ENCODE data around the gene BRCC3. TPM values are rescaled to one million over a fixed set of nuclear protein-coding genes. Genes with fewer than 3 reads are reported as not detected.
A peak's percentile ranks its signal among the peaks of the same experiment; 100 is the strongest.

BRCC3 gene
- total and polyA plus RNA-seq, 2 experiments from 2014 or later, result 8.1 to 27.1 TPM

DNA sequence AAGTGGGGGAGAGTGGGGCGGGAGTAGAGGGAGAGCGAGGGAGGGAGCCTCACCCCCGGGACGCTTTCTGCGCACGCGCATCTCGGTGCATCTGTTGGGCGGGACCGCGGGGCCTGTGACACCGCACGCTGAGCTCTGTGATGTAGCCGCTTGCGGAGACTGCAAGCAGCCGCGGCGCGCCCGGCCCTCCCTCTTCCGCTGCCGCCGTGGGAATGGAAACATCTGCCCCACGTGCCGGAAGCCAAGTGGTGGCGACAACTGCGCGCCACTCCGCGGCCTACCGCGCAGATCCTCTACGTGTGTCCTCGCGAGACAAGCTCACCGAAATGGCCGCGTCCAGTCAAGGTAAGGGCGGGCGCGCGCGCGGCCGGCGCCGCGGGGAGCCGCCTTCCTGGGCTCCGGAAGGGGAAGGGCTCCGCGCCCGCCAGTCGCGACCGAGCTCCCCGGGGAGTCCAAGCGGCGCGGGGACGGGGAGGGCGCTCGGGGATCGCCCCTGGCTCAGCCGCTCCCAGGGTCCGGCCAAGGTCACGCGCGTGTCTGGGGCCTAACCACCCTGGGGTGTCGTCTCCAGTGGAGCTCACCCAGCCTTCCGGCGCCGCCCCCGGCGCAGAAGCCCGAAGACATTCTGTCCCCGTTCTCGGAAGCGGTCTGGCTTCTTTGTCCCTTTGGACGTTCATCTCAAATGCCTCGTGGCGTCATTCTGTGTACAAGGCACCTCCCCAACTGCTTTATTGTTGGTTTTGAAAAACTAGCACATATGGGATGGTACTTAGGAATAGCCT, 44.4 kb upstream of the BRCC3 start, which contains the start of gene FUNDC2:
TSS of gene FUNDC2 (plus strand) at position 118 of the 782 bp plus-strand sequence. CDS start at position 213, 95 bp downstream.
- no peaks in the 10 kb centered on the region for H3K36me3 ChIP-seq (ENCODE audit: low read depth)
- 0 to 2% methylated on average over 15 to 18 of the region's 82 CpGs for WGBS, 2 experiments (ENCODE audit: low coverage in 1 of 2, low lambda C conversion rate in 2 of 2, missing lambda C conversion rate in 2 of 2)
- peak within 1 kb of the TSS; percentile 100 for H3K9ac ChIP-seq
- H4K20me1 ChIP-seq (ENCODE audit: insufficient read depth), result no peaks in the 10 kb centered on the region
- H3F3A ChIP-seq (ENCODE audit: insufficient read depth), result peaks cover 18% of the 10 kb centered on the region; the same call in 1 of the 2 replicates
- peaks cover 37% of the 10 kb centered on the region for H3K79me2 ChIP-seq (ENCODE audit: insufficient read depth)
- H2AFZ ChIP-seq, result peak within 1 kb of the TSS; percentile 83
- no peaks in the 10 kb centered on the region for H3K9me3 ChIP-seq (ENCODE audit: low read depth)
- H3K4me1 ChIP-seq (ENCODE audit: insufficient read depth), result peaks cover 16% of the 10 kb centered on the region
- peak; percentile 93 for DNase-seq
- H3K4me3 ChIP-seq, result peak within 1 kb of the TSS; percentile 92
- no peaks in the 10 kb centered on the region for H3K27me3 ChIP-seq (replicated peaks; ENCODE audit: insufficient read depth)
- H3K27ac ChIP-seq, result peak within 1 kb of the TSS; percentile 100
- TF ChIP-seq EZH2 (IDR thresholded peaks at IDR 0.05; ENCODE audit: insufficient read depth, poor library complexity, severe bottlenecking) (no peak), EZH2phosphoT487 (IDR thresholded peaks at IDR 0.05; ENCODE audit: insufficient read depth, low read depth) (no peak)
- H3K4me2 ChIP-seq (ENCODE audit: unreplicated experiment), result peak within 1 kb of the TSS; percentile 90
- H3K9me2 ChIP-seq (ENCODE audit: insufficient read depth), result no peaks in the 10 kb centered on the region
- in situ Hi-C loops (cut with MboI), result no loop called here

DNA sequence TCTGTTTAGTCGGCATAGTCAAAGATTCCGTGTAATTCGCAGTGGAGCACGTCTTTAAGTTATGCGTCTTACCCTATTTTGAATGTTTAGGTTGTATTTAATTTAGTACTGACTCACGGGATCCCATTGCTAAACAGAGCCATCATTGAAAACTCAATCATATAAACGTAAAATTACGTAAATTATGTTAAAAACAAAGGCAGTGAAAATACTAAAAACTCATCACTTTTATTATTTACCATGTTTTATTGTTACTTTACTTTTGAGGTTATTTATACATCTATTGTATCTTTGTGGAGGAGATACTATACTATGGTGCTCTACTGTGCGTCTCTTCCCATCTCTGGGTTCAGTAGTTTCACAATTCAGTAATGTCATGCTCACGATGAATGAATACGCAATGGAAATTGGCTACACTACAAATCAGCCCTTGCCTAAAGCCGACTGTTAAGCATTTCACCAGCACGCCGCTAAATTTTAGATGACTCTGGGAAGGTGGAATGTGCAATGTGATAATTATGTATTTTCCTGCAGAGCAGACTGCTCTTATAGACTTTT, 43.7 kb upstream of the BRCC3 start:
- peak; percentile 83 for DNase-seq
- Histone ChIP-seq H3K9me2 (ENCODE audit: insufficient read depth) (no peaks in the 10 kb centered on the region), H2AFZ (peak overlapping the region; percentile 55), H3K79me2 (ENCODE audit: insufficient read depth) (peaks cover 44% of the 10 kb centered on the region), H3K27ac (peak overlapping the region; percentile 100), H3K4me1 (ENCODE audit: insufficient read depth) (peaks cover 16% of the 10 kb centered on the region), H3K4me2 (ENCODE audit: unreplicated experiment) (peak overlapping the region; percentile 90), H3K4me3 (peak overlapping the region; percentile 92), H3F3A (ENCODE audit: insufficient read depth) (peaks cover 18% of the 10 kb centered on the region; the same call in 1 of the 2 replicates), H4K20me1 (ENCODE audit: insufficient read depth) (no peaks in the 10 kb centered on the region), H3K9ac (peak overlapping the region; percentile 100), H3K36me3 (ENCODE audit: low read depth) (no peaks in the 10 kb centered on the region), H3K9me3 (ENCODE audit: low read depth) (no peaks in the 10 kb centered on the region), H3K27me3 (replicated peaks; ENCODE audit: insufficient read depth) (no peaks in the 10 kb centered on the region)
- TF ChIP-seq EZH2 (IDR thresholded peaks at IDR 0.05; ENCODE audit: insufficient read depth, poor library complexity, severe bottlenecking) (no peak), EZH2phosphoT487 (IDR thresholded peaks at IDR 0.05; ENCODE audit: insufficient read depth, low read depth) (no peak)
- WGBS, 2 experiments (ENCODE audit: low coverage in 1 of 2, low lambda C conversion rate in 2 of 2, missing lambda C conversion rate in 2 of 2), result 2 to 5% methylated on average over 12 to 14 of the region's 14 CpGs
- in situ Hi-C loops (cut with MboI), result no loop called here

DNA sequence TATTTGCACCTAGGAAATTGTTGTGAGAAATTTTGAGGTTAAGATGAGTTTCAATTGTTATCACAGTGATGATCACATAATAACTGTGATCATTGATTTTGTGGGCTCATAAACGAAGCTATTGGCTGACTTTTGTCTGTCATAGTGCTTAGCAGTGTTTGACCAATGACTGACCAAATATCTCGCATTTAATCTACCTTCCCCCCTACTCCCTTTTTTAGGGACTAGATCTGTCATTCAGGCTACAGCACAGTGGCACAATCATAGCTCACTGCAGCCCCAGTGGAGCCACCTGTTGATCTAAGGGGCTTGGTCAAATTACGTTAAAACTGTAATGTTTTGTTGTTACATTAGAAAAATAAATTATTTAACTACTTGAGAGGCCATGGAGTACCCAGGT, 43.2 kb upstream of the BRCC3 start:
- no peaks in the 10 kb centered on the region for H3K27me3 ChIP-seq (replicated peaks; ENCODE audit: insufficient read depth)
- in situ Hi-C loops (cut with MboI), result no loop called here
- no peaks in the 10 kb centered on the region for H4K20me1 ChIP-seq (ENCODE audit: insufficient read depth)
- peak overlapping the region; percentile 100 for H3K9ac ChIP-seq
- H3K9me3 ChIP-seq (ENCODE audit: low read depth), result no peaks in the 10 kb centered on the region
- peak overlapping the region; percentile 100 for H3K27ac ChIP-seq
- H3K36me3 ChIP-seq (ENCODE audit: low read depth), result no peaks in the 10 kb centered on the region
- no peak overlapping the region for H2AFZ ChIP-seq
- H3K4me1 ChIP-seq (ENCODE audit: insufficient read depth), result peaks cover 16% of the 10 kb centered on the region
- peaks cover 18% of the 10 kb centered on the region; the same call in 1 of the 2 replicates for H3F3A ChIP-seq (ENCODE audit: insufficient read depth)
- peaks cover 50% of the 10 kb centered on the region for H3K79me2 ChIP-seq (ENCODE audit: insufficient read depth)
- H3K4me2 ChIP-seq (ENCODE audit: unreplicated experiment), result peak overlapping the region; percentile 90
- DNase-seq, result no peak
- H3K9me2 ChIP-seq (ENCODE audit: insufficient read depth), result no peaks in the 10 kb centered on the region
- TF ChIP-seq EZH2 (IDR thresholded peaks at IDR 0.05; ENCODE audit: insufficient read depth, poor library complexity, severe bottlenecking) (no peak), EZH2phosphoT487 (IDR thresholded peaks at IDR 0.05; ENCODE audit: insufficient read depth, low read depth) (no peak)
- WGBS, 2 experiments (ENCODE audit: low coverage in 1 of 2, low lambda C conversion rate in 2 of 2, missing lambda C conversion rate in 2 of 2), result 2% methylated on average over 3 of the region's 3 CpGs
- H3K4me3 ChIP-seq, result peak overlapping the region; percentile 92

DNA sequence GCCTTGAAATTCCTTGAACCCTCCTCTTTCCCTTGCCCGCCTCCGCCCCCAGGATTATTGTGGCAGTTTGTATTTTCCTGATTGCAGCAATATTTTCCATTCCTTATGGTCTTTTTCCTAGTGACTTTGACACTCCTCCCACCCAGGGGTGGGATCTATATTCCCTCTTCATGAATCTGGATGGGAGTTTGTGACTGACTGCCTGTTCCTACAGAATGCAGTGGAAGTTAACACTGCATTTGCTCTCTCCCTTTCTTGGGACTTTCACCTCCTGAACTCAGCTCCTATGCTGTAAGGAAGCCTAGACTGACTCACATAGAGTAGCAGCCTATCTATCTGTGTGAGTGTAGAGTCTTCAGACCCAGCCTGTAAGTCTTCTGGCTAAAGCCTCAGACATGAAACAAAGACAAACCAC, 42.4 kb upstream of the BRCC3 start:
- H3K9ac ChIP-seq, result peak overlapping the region; percentile 100
- in situ Hi-C loops (cut with MboI), result no loop called here

More for the DNA sequence above, 42.4 kb upstream of the BRCC3 start:
- Histone ChIP-seq H3K27me3 (replicated peaks; ENCODE audit: insufficient read depth) (no peaks in the 10 kb centered on the region), H3K9me3 (ENCODE audit: low read depth) (no peaks in the 10 kb centered on the region), H2AFZ (no peak overlapping the region), H3K79me2 (ENCODE audit: insufficient read depth) (peaks cover 57% of the 10 kb centered on the region), H3K36me3 (ENCODE audit: low read depth) (no peaks in the 10 kb centered on the region), H3K27ac (peak overlapping the region; percentile 100), H3K4me1 (ENCODE audit: insufficient read depth) (peaks cover 16% of the 10 kb centered on the region), H3K9me2 (ENCODE audit: insufficient read depth) (no peaks in the 10 kb centered on the region), H3F3A (ENCODE audit: insufficient read depth) (peaks cover 18% of the 10 kb centered on the region; the same call in 1 of the 2 replicates), H3K4me3 (no peak overlapping the region), H4K20me1 (ENCODE audit: insufficient read depth) (no peaks in the 10 kb centered on the region), H3K4me2 (ENCODE audit: unreplicated experiment) (peak overlapping the region; percentile 35)
- peak; percentile 60 for DNase-seq
- WGBS, 2 experiments (ENCODE audit: low coverage in 1 of 2, low lambda C conversion rate in 2 of 2, missing lambda C conversion rate in 2 of 2), result 82 to 85% methylated on average over 2 of the region's 2 CpGs
- TF ChIP-seq EZH2phosphoT487 (IDR thresholded peaks at IDR 0.05; ENCODE audit: insufficient read depth, low read depth) (no peak), EZH2 (IDR thresholded peaks at IDR 0.05; ENCODE audit: insufficient read depth, poor library complexity, severe bottlenecking) (no peak)
